ENCODE results near the gene LSM6. TPM values are rescaled to one million over a fixed set of nuclear protein-coding genes. Genes with fewer than 3 reads are reported as not detected.

Gene LSM6
- polyA plus RNA-seq, 3 donors, result 41.1 to 89.7 (median 66.2) TPM

- Mint-ChIP-seq H3K27ac (no peak overlapping the region), H3K4me1 (peaks cover 2% of the 10 kb centered on the region), H3K36me3 (no peaks in the 10 kb centered on the region), H3K27me3 (ENCODE audit: low read depth in 3 of 3) (peaks cover 0 to 1% (median 0%) of the 10 kb centered on the region in 3 donors), H3K9me3 (peaks cover 3 to 18% (median 14%) of the 10 kb centered on the region in 7 donors), H3K4me3 (no peak overlapping the region)
- Histone ChIP-seq H2AFZ (ENCODE audit: insufficient read depth, low read depth, low read length, poor library complexity, severe bottlenecking) (no peak overlapping the region), H3K9ac (ENCODE audit: insufficient read depth, low read length, poor library complexity, severe bottlenecking) (no peak overlapping the region), H3K27ac (ENCODE audit: low read depth in 1 of 2, low read length in 2 of 2) (no peak overlapping the region), H3K4me3 (replicated peaks in 1 of 3; ENCODE audit: low read depth in 2 of 3, low read length in 3 of 3) (no peak overlapping the region), H3K4me1 (ENCODE audit: control insufficient read depth in 1 of 2, insufficient read depth in 2 of 2, low read length in 2 of 2) (no peaks in the 10 kb centered on the region), H3K27me3 (ENCODE audit: control insufficient read depth in 2 of 2, insufficient read depth in 2 of 2, low read length in 2 of 2) (no peaks in the 10 kb centered on the region), H3K36me3 (replicated peaks in 1 of 2; ENCODE audit: control insufficient read depth in 1 of 2, insufficient read depth in 2 of 2, low read length in 2 of 2) (no peaks in the 10 kb centered on the region), H3K4me2 (replicated peaks; ENCODE audit: extremely low read depth, low read length, poor library complexity, severe bottlenecking) (no peak overlapping the region), H4K20me1 (ENCODE audit: insufficient read depth, low read length) (no peaks in the 10 kb centered on the region), H3K79me2 (ENCODE audit: insufficient read depth, low read length) (no peaks in the 10 kb centered on the region), H3K9me3 (replicated peaks in 1 of 2; ENCODE audit: control insufficient read depth in 1 of 2, insufficient read depth in 1 of 2, low read length in 2 of 2) (peaks cover 3 to 15% of the 10 kb centered on the region in 2 donors)
- intact Hi-C loops (cut with micrococcal nuclease), result no loop called here
- peak in 1 of 3 donors; percentile 56 for DNase-seq
- TF ChIP-seq CTCF (IDR thresholded peaks at IDR 0.05), result no peak
Measured at GRCh38 chr4:146165840-146166239, 9.7 kb upstream of the LSM6 start.

GRCh38 chr4:146170149-146170548 lies 5.4 kb upstream of the LSM6 start:
- no peak overlapping the region for H3K27ac Mint-ChIP-seq
- intact Hi-C loops (cut with micrococcal nuclease), result loop anchor here in 1 of 2 donors (10.0 kb wide), 1 partner anchor 75 kb away; no protein-coding TSS in a partner anchor
- no peak overlapping the region for H3K4me3 Mint-ChIP-seq
- Histone ChIP-seq H3K9ac (ENCODE audit: insufficient read depth, low read length, poor library complexity, severe bottlenecking) (no peak overlapping the region), H3K4me3 (replicated peaks in 1 of 3; ENCODE audit: low read depth in 2 of 3, low read length in 3 of 3) (no peak overlapping the region), H3K27me3 (ENCODE audit: control insufficient read depth in 2 of 2, insufficient read depth in 2 of 2, low read length in 2 of 2) (no peaks in the 10 kb centered on the region), H3K4me1 (ENCODE audit: control insufficient read depth in 1 of 2, insufficient read depth in 2 of 2, low read length in 2 of 2) (no peaks in the 10 kb centered on the region), H4K20me1 (ENCODE audit: insufficient read depth, low read length) (no peaks in the 10 kb centered on the region), H3K4me2 (replicated peaks; ENCODE audit: extremely low read depth, low read length, poor library complexity, severe bottlenecking) (no peak overlapping the region), H3K36me3 (replicated peaks in 1 of 2; ENCODE audit: control insufficient read depth in 1 of 2, insufficient read depth in 2 of 2, low read length in 2 of 2) (no peaks in the 10 kb centered on the region), H3K9me3 (replicated peaks in 1 of 2; ENCODE audit: control insufficient read depth in 1 of 2, insufficient read depth in 1 of 2, low read length in 2 of 2) (no peaks in the 10 kb centered on the region), H3K27ac (ENCODE audit: low read depth in 1 of 2, low read length in 2 of 2) (no peak overlapping the region), H3K79me2 (ENCODE audit: insufficient read depth, low read length) (no peaks in the 10 kb centered on the region), H2AFZ (ENCODE audit: insufficient read depth, low read depth, low read length, poor library complexity, severe bottlenecking) (no peak overlapping the region)
- H3K4me1 Mint-ChIP-seq, result peaks cover 2% of the 10 kb centered on the region
- no peaks in the 10 kb centered on the region for H3K36me3 Mint-ChIP-seq
- TF ChIP-seq CTCF (IDR thresholded peaks at IDR 0.05), result no peak
- H3K9me3 Mint-ChIP-seq, result peaks cover 0 to 2% (median 0%) of the 10 kb centered on the region in 7 donors
- no peak for DNase-seq
- H3K27me3 Mint-ChIP-seq (ENCODE audit: low read depth in 3 of 3), result peaks cover 0 to 4% (median 2%) of the 10 kb centered on the region in 3 donors
- WGBS (ENCODE audit: insufficient coverage), result no CpG with 5 or more reads among the region's 3 CpGs

All from CD14-positive monocyte (primary cell).